ENCODE measurements around the gene FGD2. TPM values are rescaled to one million over a fixed set of nuclear protein-coding genes. Genes with fewer than 3 reads are reported as not detected.

Gene FGD2
- total RNA-seq, 1 experiment from 2014 or later, result 0.10 TPM

GRCh38 chr6:37036146-37036545 is 30.7 kb downstream of the FGD2 start:
- Histone ChIP-seq H3K9ac (ENCODE audit: low read length) (no peak overlapping the region), H2AFZ (ENCODE audit: low read depth, low read length, poor library complexity, severe bottlenecking) (no peak overlapping the region), H3K4me2 (ENCODE audit: low read length) (no peak overlapping the region), H3K9me3 (ENCODE audit: control insufficient read depth in 1 of 2, insufficient read depth in 1 of 2, low read depth in 1 of 2, low read length in 2 of 2) (no peaks in the 10 kb centered on the region), H3K4me1 (ENCODE audit: control insufficient read depth in 1 of 2, insufficient read depth in 2 of 2, low read length in 2 of 2) (peaks cover 4 to 19% of the 10 kb centered on the region in 2 experiments; a peak in 2 of 4 replicates), H3K79me2 (ENCODE audit: insufficient read depth, low read length) (no peaks in the 10 kb centered on the region), H3K4me3 (replicated peaks in 1 of 2; ENCODE audit: low read depth in 1 of 2, low read length in 2 of 2) (no peak overlapping the region), H3K27me3 (ENCODE audit: insufficient read depth, low read length) (no peaks in the 10 kb centered on the region), H3K9me2 (ENCODE audit: insufficient read depth) (no peaks in the 10 kb centered on the region), H4K20me1 (ENCODE audit: insufficient read depth) (no peaks in the 10 kb centered on the region), H3K36me3 (ENCODE audit: control insufficient read depth in 1 of 2, insufficient read depth in 2 of 2, low read length in 2 of 2) (no peaks in the 10 kb centered on the region), H3K27ac (ENCODE audit: low read depth, low read length) (no peak overlapping the region)
- ChIA-PET CTCF (no interaction called here), POLR2A (no interaction called here), RAD21 (ENCODE audit: low non-redundant PET in 1 of 2, low total read pairs in 2 of 2, uncharacterized antibody in 2 of 2, unreplicated experiment in 2 of 2) (no interaction called here)
- TF ChIP-seq ELF1 (IDR thresholded peaks at IDR 0.05; ENCODE audit: borderline replicate concordance, low read depth) (no peak), CTCF (IDR thresholded peaks at IDR 0.05 in 2 of 3, conservative IDR thresholded peaks at IDR 0.05 in 1 of 3; ENCODE audit: borderline replicate concordance in 1 of 3, insufficient read depth in 1 of 3, low read depth in 2 of 3, low read length in 2 of 3) (0 out of 6 replicates have a peak, but pooled peaks of 1 of the 3 experiments have one; percentile 10)
- no TSS peak for BruUV-seq (replicated peaks)
- DNase-seq (ENCODE audit: low read depth, low spot score) (no peak), ATAC-seq (peak; percentile 61)
- intact Hi-C loops (cut with micrococcal nuclease), result no loop called here

GRCh38 chr6:37038292-37039198 is 33.1 kb downstream of the FGD2 start:
- no peak overlapping the region for H3K9ac ChIP-seq (ENCODE audit: low read length)
- H2AFZ ChIP-seq (ENCODE audit: low read depth, low read length, poor library complexity, severe bottlenecking), result no peak overlapping the region
- peaks cover 4 to 11% of the 10 kb centered on the region in 2 experiments; a peak in 2 of 4 replicates for H3K4me1 ChIP-seq (ENCODE audit: control insufficient read depth in 1 of 2, insufficient read depth in 2 of 2, low read length in 2 of 2)
- DNase-seq (ENCODE audit: low read depth, low spot score) (no peak), ATAC-seq (no peak)
- H3K9me3 ChIP-seq (ENCODE audit: control insufficient read depth in 1 of 2, insufficient read depth in 1 of 2, low read depth in 1 of 2, low read length in 2 of 2), result no peaks in the 10 kb centered on the region
- H3K4me2 ChIP-seq (ENCODE audit: low read length), result no peak overlapping the region; the same call in 1 of the 2 replicates
- no peaks in the 10 kb centered on the region for H3K9me2 ChIP-seq (ENCODE audit: insufficient read depth)
- H3K79me2 ChIP-seq (ENCODE audit: insufficient read depth, low read length), result no peaks in the 10 kb centered on the region
- intact Hi-C loops (cut with micrococcal nuclease), result no loop called here
- no peaks in the 10 kb centered on the region for H3K36me3 ChIP-seq (ENCODE audit: control insufficient read depth in 1 of 2, insufficient read depth in 2 of 2, low read length in 2 of 2)
- no peaks in the 10 kb centered on the region for H4K20me1 ChIP-seq (ENCODE audit: insufficient read depth)
- H3K27me3 ChIP-seq (ENCODE audit: insufficient read depth, low read length), result no peaks in the 10 kb centered on the region
- no peak overlapping the region for H3K27ac ChIP-seq (ENCODE audit: low read depth, low read length)
- ChIA-PET RAD21 (ENCODE audit: low non-redundant PET in 1 of 2, low total read pairs in 2 of 2, uncharacterized antibody in 2 of 2, unreplicated experiment in 2 of 2) (no interaction called here), POLR2A (no interaction called here), CTCF (interaction anchor here (1.2 to 1.6 kb wide), 2 partner anchors 9 to 11 kb away, joined by 3 to 4 read pairs; no protein-coding TSS in a partner anchor)
- H3K4me3 ChIP-seq (replicated peaks in 1 of 2; ENCODE audit: low read depth in 1 of 2, low read length in 2 of 2), result no peak overlapping the region
- no TSS peak for BruUV-seq (replicated peaks)
- no peak for TF ChIP-seq JUND (IDR thresholded peaks at IDR 0.05)
- TF ChIP-seq RAD21 (IDR thresholded peaks at IDR 0.05; ENCODE audit: low read depth), result no peak
- no peak for TF ChIP-seq SRF (IDR thresholded peaks at IDR 0.05; ENCODE audit: low read depth)
- TF ChIP-seq ELF1 (IDR thresholded peaks at IDR 0.05; ENCODE audit: borderline replicate concordance, low read depth), result no peak
- TF ChIP-seq YY1 (IDR thresholded peaks at IDR 0.05; ENCODE audit: extremely low read depth, insufficient replicate concordance, low read depth, low read length), result no peak
- TF ChIP-seq REST (IDR thresholded peaks at IDR 0.05; ENCODE audit: low read depth), result no peak
- TF ChIP-seq POLR2AphosphoS5 (IDR thresholded peaks at IDR 0.05; ENCODE audit: low read depth, low read length), result no peak
- no peak for TF ChIP-seq CTCF (IDR thresholded peaks at IDR 0.05 in 2 of 3, conservative IDR thresholded peaks at IDR 0.05 in 1 of 3; ENCODE audit: borderline replicate concordance in 1 of 3, insufficient read depth in 1 of 3, low read depth in 2 of 3, low read length in 2 of 3)
